ENCODE measurements around the gene HDAC2.
"Not testable (repeated sequence)": the region's sequence is repeated elsewhere in the genome, so short reads cannot be mapped to it uniquely, and the experiment has no call there.

The HDAC2 gene

GRCh38 chr6:113921299-113921904 lies 49.5 kb downstream of the HDAC2 start:
- in situ Hi-C loops (cut with HindIII; ENCODE audit: low sequenced_read_pairs), result no loop called here

DNA sequence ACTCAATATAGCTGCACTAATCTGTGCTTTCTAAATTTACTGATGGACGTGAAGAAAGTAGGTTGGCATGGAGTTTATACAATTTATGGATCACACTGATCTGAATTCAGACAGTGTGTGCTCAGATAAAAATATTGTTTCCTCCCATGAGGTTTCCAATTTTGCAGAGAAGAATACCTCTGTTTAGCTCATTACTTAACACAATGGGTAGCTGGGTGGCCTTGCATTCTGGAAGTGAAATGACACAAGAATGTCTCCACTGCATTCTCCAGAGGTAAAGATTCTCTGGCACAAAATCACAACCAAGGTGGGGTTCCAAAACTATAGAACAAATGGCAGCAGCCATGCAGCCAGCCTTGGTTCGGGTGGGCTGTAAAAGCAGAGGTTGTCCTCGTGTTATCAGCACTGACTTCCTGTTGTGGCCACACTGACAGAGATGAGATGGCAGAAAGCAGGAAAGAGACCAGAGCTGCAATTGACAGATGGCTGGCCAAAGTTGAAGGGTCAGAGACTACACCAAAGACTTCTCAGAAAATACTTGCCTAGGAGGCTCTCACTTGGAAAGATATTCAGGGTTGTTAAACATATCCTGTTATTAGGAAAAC lies 50.2 kb downstream of the HDAC2 start:
- in situ Hi-C loops (cut with HindIII; ENCODE audit: low sequenced_read_pairs), result no loop called here

DNA sequence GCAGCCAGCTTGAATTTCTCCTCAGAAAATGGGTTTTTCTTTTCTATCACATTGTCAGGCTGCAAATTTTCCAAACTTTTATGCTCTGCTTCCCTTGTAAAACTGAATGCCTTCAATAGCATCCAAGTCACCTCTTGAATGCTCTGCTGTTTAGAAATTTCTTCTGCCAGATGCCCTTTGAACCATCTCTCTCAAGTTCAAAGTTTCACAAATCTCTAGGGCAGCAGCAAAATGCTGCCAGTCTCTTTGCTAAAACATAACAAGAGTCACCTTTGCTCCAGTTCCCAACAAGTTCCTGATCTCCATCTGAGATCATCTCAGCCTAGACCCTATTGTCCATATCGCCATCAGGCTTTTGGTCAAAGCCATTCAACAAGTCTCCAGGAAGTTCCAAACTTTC lies 60.7 kb downstream of the HDAC2 start:
- in situ Hi-C loops (cut with HindIII; ENCODE audit: low sequenced_read_pairs), result not testable (repeated sequence)

DNA sequence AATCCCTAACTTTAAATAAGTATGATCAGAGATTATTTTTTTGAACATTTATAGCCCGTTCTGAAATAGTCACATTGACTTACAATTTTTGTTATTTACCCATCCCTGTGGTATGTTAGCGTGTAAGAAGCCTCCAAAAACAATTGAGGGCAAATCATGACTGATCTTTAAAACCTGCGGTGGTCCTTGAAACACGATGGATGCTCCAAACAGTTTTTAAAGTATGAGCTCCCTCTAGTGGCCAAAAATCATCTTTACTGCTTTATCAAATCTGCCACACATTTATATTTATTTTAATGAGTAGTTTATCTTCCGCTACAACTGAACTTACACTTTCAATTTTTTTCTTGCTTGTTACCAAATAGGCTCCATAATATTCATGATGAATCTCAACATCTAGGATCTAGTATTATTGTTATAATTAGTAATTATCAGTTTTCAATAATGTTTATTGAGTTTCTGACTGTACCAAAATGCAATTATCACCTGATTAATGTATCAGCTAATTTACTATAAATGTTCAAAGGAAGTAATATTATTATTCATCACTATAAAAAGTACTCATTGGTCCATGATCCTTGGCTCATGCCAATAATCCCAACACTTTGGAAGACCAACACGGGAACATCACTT lies 61.6 kb downstream of the HDAC2 start:
- in situ Hi-C loops (cut with HindIII; ENCODE audit: low sequenced_read_pairs), result loop anchor here (10.0 kb wide), 1 partner anchor 1135 kb away; no protein-coding TSS in a partner anchor

DNA sequence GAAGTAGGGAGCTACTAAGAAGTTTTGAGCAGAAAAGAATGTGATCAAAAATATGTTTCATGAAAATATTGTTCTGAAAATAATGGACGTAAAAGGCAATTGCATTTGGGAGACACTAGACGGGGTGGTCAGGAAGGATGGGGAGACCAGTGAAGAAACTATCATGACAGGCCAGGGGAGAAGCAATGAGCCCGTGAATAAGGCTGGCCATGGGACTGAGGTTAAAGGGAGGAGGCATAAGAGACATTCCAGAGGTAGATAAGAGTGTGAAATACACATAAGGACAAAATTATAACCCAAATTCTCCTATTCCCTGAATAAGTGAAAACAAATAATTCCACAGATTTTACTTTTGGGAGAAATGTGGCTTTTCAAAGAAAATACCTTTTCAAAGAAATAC lies 62.1 kb downstream of the HDAC2 start:
- in situ Hi-C loops (cut with HindIII; ENCODE audit: low sequenced_read_pairs), result loop anchor here (10.0 kb wide), 1 partner anchor 1134 kb away; no protein-coding TSS in a partner anchor

- in situ Hi-C loops (cut with HindIII; ENCODE audit: low sequenced_read_pairs), result loop anchor here (10.0 kb wide), 1 partner anchor 1132 kb away; no protein-coding TSS in a partner anchor
These were observed 63.7 kb downstream of the HDAC2 start for GRCh38 chr6:113907102-113907815.

DNA sequence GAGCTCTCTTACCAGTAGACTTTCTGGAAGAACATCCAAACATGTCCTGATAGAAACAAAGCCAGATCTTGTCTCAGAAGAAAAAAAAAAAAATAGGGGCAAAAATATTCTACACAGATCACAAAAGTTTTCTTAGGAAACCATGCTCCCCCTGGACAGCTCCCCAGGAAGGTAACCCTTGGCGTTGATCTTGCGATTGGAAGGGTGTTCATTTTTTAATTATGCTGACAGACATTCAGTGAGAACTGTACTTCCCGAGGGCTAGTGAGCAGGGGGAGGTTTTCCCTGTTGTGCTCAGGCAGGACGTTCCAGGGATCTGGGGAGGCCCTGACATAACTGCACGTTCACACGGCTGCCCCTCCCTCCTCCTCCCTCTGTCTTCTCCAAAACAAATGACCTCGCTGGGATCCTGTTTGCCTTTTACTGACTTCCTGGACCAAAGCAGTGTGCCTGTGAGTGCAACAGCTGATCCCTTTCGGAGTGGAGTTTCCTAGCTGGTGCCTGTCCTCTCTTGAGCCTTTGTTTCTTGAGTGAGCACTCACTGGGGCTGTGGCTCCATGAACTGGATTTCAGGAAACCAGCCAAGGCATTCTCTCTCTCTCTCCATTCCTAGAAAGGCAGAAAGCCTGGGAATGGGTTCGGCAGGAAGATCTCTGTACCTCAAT lies 67.2 kb downstream of the HDAC2 start:
- in situ Hi-C loops (cut with HindIII; ENCODE audit: low sequenced_read_pairs), result loop anchor here (10.0 kb wide), 1 partner anchor 1129 kb away; no protein-coding TSS in a partner anchor

GRCh38 chr6:113901482-113901881 lies 69.5 kb downstream of the HDAC2 start:
- in situ Hi-C loops (cut with HindIII; ENCODE audit: low sequenced_read_pairs), result loop anchor here (10.0 kb wide), 1 partner anchor 1127 kb away; no protein-coding TSS in a partner anchor

DNA sequence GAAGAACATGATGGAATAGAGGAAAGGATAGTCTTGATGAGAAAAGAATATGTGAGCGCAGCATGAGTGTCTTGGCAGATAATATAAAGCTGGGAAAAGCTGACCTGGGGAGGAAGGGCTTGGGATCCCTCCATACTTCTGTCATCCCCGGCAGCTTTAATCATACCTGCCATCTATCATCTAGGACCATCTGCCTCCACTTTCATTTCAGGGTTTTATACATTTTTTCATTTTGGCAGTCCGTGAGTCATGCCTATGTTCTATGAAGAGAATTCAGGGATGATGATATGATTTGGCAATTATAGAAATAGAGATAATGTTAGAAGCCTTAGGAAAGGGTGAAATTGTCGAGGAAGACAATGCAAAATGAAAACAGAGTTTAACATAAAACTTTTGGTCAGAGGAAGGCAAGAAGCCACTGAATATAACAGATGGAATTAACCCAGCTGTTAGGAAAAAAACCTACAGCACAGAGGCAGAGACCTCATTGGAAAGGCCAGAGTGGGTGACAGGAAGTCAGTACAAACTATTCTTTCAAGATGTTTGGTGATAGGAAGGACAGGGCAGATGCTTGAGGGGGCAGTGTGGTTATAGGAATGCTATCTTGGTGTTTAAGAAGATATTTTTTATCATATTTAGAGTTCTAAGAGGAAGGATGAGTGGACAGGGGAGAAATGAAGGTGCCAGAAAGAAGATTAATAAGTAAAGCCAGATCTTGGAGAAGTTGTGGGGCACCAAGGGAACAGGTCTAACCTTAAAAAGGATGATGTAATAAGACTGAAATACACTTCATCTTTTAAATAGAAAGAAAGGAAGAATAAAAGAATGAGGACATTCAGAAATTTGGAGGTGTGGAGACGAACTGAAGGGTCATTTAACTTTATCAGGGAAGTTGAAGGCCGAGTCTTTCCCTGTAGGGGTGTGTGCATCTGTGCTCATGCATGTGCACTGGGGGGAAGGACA lies 76.0 kb downstream of the HDAC2 start:
- in situ Hi-C loops (cut with HindIII; ENCODE audit: low sequenced_read_pairs), result loop anchor here (25.0 kb wide), 1 partner anchor 1558 kb away; the partner anchor contains the start of gene RFPL4B

DNA sequence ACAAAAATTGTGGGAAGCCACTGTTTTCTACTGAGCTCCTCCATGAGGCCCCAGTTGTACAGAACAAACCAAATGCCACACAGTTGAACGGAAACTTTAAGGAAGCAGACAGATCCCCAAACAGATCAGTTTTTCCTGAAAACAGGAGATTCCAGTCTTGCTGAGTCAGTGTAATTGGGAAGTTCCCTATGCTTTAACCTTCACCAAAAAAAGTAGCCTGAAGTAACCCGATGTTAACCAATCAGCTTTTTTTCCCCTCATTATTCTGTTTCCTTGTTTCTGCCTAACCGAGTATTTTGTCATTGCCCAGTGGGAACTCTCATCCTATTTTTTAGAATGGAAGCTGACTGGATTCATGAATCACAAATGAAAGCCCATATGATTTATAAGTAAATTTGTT lies 77.1 kb downstream of the HDAC2 start:
- in situ Hi-C loops (cut with HindIII; ENCODE audit: low sequenced_read_pairs), result loop anchor here (25.0 kb wide), 1 partner anchor 1557 kb away; the partner anchor contains the start of gene RFPL4B

DNA sequence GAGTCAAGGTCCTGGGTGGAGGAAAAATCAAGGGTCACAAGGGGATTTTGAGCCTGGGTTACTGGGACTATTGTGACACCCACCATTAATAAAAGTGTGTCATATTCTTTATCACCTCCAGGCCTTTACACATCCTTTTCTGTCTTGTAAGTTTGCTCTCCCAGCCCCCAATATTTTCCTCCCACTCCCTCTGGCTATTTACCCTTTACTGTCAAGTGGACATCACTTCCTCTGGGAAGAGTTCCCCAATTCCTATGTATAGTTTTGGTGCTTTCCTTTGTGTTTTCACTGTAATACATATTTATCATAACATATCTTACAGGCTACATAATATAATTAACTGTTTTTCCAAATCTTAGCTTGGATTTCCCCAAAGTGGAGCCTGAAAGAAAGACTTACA lies 77.5 kb downstream of the HDAC2 start:
- in situ Hi-C loops (cut with HindIII; ENCODE audit: low sequenced_read_pairs), result loop anchor here (25.0 kb wide), 1 partner anchor 1556 kb away; the partner anchor contains the start of gene RFPL4B

DNA sequence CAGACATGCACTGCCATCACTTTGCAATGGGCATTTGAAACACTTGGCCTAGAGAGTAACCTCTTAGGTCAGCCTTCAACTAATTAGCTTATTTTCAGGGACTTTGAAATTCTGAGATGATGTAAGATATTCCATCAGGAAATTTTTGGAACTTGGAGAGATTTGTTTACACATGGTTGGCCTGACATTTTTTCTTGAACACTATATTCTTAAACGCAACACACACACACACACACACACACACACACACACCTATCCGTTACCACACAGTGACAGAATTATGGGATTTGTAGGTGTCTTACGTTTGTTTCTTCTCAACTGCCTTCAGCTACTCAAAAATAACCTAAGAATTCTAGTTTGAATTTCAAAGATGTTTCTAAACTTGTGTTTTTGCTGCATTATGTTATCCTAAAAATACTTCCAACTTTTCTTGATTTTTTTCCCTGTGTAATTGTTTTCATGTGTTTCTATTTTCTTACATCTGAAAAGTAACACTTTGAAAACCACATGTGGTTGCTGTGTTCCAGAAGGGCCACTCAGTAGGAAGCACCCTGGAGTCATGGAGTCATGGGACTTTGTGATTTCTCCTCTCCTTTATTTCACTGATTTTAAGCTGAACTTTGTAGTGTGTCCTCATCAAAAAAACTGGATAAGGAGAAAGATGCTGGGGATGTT lies 81.9 kb downstream of the HDAC2 start:
- in situ Hi-C loops (cut with HindIII; ENCODE audit: low sequenced_read_pairs), result loop anchor here (25.0 kb wide), 1 partner anchor 1552 kb away; the partner anchor contains the start of gene RFPL4B

DNA sequence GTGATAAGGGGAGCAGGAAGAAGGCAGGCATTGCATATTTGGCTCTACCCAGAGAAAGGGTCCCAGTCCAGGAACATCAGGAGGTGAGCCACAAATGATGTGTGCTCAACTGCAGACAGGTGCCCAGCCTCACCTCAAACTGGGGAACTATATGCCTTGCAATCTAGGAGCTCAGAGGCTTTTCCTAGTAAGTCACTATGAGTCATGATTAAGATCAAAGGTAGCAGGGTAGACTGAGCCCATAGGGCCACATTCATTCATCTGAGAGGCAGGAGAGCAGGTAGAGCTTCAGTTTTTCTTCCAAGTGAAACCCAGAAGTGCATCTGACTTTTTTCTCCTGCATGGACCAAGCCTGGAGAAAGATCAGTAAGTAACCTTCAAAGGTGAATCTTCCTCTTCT lies 82.5 kb downstream of the HDAC2 start:
- in situ Hi-C loops (cut with HindIII; ENCODE audit: low sequenced_read_pairs), result loop anchor here (25.0 kb wide), 1 partner anchor 1551 kb away; the partner anchor contains the start of gene RFPL4B

DNA sequence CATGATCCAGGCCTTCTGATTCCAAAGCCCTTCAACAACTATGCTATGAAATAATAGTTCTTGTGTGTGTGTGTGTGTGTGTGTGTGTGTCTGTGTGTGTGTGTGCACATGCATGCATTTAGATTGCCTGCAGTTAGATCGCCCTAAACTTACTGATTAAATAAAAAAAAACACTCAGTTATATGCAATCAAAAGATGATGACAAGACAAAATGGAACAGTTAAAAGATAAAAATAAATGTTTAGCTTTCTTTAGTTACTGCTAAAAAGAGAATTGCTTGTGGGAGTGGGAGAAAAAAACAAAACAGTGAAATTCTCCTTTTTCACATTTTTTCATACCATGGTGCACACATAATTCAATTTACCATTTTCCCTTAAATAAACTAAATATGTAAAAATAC lies 84.4 kb downstream of the HDAC2 start:
- in situ Hi-C loops (cut with HindIII; ENCODE audit: low sequenced_read_pairs), result loop anchor here (25.0 kb wide), 1 partner anchor 1549 kb away; the partner anchor contains the start of gene RFPL4B

DNA sequence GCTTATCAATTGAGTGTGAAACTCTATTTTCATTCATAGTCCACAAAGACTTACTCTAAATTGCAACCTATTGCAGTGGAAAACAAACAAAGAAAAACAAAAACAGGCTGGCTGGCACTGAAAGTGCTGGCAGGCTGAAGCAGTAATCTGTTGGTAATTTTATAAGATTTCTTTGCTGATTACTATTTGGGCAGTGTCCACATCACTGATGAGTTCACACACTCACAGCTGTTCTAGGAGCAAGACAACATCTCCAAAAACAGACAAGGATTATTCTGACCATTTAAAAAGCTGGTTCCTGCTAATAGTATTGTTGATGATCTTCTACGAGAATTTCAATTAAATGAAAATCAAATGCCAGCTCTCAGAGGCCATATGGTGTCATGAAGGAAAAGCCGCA lies 86.9 kb downstream of the HDAC2 start:
- in situ Hi-C loops (cut with HindIII; ENCODE audit: low sequenced_read_pairs), result loop anchor here (5.0 to 25.0 kb wide), 2 partner anchors 1102 to 1547 kb away; partner anchors contain the start of gene RFPL4B
